Measurements from ENCODE around the gene SLC49A3. TPM values are rescaled to one million over a fixed set of nuclear protein-coding genes. Genes with fewer than 3 reads are reported as not detected.

The SLC49A3 gene
- total and polyA plus RNA-seq, 10 of the 15 experiments (the other 5 are each of a cell fraction or from before 2014, with no cell fraction given), result 0.09 to 0.85 (median 0.18) TPM; not detected in 4

DNA sequence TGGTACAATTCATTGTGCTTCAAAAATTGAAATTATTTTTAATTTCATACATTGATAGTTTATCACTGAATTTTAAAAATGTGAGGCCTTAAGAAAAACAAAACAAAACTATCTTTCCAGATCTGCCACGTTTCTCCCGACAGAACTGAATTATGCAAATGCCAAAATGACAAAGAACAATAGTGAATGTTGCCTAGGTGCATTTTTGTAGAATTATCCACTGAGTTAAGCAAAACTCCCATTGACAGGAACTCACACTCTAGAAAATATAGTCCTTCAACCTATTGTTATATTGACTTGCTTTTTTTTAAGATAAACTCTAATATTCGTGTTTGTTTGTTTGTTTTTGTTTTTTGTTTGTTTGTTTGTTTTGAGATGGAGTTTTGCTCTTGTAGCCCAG is 23.1 kb upstream of the SLC49A3 start (continued):
- no peak for TF ChIP-seq KDM1A (IDR thresholded peaks at IDR 0.05; ENCODE audit: borderline replicate concordance)
- no peak for TF ChIP-seq RFX5 (IDR thresholded peaks at IDR 0.05; ENCODE audit: low read depth, low read length)
- TF ChIP-seq, protein P1, sequence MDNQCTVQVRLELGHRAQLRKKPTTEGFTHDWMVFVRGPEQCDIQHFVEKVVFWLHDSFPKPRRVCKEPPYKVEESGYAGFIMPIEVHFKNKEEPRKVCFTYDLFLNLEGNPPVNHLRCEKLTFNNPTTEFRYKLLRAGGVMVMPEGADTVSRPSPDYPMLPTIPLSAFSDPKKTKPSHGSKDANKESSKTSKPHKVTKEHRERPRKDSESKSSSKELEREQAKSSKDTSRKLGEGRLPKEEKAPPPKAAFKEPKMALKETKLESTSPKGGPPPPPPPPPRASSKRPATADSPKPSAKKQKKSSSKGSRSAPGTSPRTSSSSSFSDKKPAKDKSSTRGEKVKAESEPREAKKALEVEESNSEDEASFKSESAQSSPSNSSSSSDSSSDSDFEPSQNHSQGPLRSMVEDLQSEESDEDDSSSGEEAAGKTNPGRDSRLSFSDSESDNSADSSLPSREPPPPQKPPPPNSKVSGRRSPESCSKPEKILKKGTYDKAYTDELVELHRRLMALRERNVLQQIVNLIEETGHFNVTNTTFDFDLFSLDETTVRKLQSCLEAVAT (IDR thresholded peaks at IDR 0.05), result no peak
- TF ChIP-seq, protein P2, sequence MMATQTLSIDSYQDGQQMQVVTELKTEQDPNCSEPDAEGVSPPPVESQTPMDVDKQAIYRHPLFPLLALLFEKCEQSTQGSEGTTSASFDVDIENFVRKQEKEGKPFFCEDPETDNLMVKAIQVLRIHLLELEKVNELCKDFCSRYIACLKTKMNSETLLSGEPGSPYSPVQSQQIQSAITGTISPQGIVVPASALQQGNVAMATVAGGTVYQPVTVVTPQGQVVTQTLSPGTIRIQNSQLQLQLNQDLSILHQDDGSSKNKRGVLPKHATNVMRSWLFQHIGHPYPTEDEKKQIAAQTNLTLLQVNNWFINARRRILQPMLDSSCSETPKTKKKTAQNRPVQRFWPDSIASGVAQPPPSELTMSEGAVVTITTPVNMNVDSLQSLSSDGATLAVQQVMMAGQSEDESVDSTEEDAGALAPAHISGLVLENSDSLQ (IDR thresholded peaks at IDR 0.05), result no peak

DNA sequence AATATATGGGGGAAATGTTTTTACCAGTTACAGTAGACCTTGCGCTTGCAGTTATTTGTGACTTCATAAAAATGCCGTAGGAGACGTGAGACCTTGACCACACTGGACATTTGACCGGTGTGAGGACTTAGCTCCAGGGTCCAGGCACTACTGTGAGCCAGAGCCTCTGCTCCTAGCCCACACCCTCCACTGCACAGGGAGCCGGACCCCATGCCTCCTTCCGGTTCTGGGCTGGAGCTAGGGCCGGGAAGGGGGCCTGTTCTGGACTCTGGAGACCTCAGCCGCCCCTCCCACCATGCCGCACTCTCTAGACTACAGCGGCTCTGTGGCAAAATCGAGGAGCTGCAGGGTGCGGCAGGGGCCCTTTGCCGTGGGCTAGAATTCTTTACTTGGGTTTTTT is 22.0 kb upstream of the SLC49A3 start:
- intact Hi-C loops (cut with micrococcal nuclease; ENCODE audit: unreplicated experiment) (no loop called here), in situ Hi-C loops (cut with MboI) (no loop called here)
- Histone ChIP-seq H3K9ac (ENCODE audit: control insufficient read depth, insufficient read depth, low read length) (no peak overlapping the region), H3K4me1 (ENCODE audit: control insufficient read depth, insufficient read depth, low read length) (no peaks in the 10 kb centered on the region; the same call in 1 of the 2 replicates), H3K79me2 (ENCODE audit: control insufficient read depth, insufficient read depth, low read length) (peaks cover 51% of the 10 kb centered on the region), H3K9me3 (replicated peaks; ENCODE audit: control insufficient read depth, insufficient read depth, low read length) (no peaks in the 10 kb centered on the region), H3K36me3 (ENCODE audit: control insufficient read depth in 2 of 2, insufficient read depth in 2 of 2, low read length in 1 of 2) (peaks cover 2 to 3% of the 10 kb centered on the region in 2 experiments; a peak in 3 of 4 replicates), H3K4me3 (no peak overlapping the region), H3K27me3 (replicated peaks in 1 of 2; ENCODE audit: control insufficient read depth in 2 of 2, insufficient read depth in 2 of 2, low read length in 1 of 2) (no peaks in the 10 kb centered on the region), H3K4me2 (ENCODE audit: control insufficient read depth, insufficient read depth) (no peak overlapping the region), H4K20me1 (ENCODE audit: control insufficient read depth, insufficient read depth) (no peaks in the 10 kb centered on the region), H3K27ac (ENCODE audit: control insufficient read depth, insufficient read depth) (no peak overlapping the region), H2AFZ (ENCODE audit: control insufficient read depth, low read depth, low read length) (no peak overlapping the region)
- ChIA-PET POLR2A (no interaction called here), RAD21 (ENCODE audit: unreplicated experiment) (no interaction called here), SMC1A (ENCODE audit: uncharacterized antibody, unreplicated experiment) (interaction anchor here (0.6 kb wide), 1 partner anchor 133 kb away, joined by 3 read pairs; no protein-coding TSS in a partner anchor), CTCF (no interaction called here)
- FAIRE-seq (no peak), ATAC-seq (no peak), DNase-seq (ENCODE audit: low read depth, low spot score) (no peak)
- TF ChIP-seq WRNIP1 (IDR thresholded peaks at IDR 0.05; ENCODE audit: borderline replicate concordance, low read depth, low read length), result no peak
- WGBS (ENCODE audit: insufficient coverage, insufficient replicate concordance, low lambda C conversion rate, missing lambda C conversion rate), result 95% methylated on average over 13 of the region's 13 CpGs
- BruUV-seq (replicated peaks), result no TSS peak

All from GM12878 (cell line).